Hematopoietic multipotent progenitor cell (in vitro differentiated cells): ENCODE data around the gene MDFIC. TPM values are rescaled to one million over a fixed set of nuclear protein-coding genes. Genes with fewer than 3 reads are reported as not detected.

Source experiments
- DNase-seq, 3 donors: peaks; one replicate each; pipeline ENCODE4 v3.0.0-alpha.2; 2011 to 2015; ENCODE audit warnings: low read depth in 2 of 3, low spot score in 2 of 3
- total RNA-seq: library from RNA; depleted of rRNA; stranded (reverse); fragments of >200 nt; gene quantifications from one replicate; pipeline ENCODE4 v1.2.3, GENCODE V29; 2012

Gene MDFIC
- total RNA-seq, 1 donor, result 9.4 TPM

DNA sequence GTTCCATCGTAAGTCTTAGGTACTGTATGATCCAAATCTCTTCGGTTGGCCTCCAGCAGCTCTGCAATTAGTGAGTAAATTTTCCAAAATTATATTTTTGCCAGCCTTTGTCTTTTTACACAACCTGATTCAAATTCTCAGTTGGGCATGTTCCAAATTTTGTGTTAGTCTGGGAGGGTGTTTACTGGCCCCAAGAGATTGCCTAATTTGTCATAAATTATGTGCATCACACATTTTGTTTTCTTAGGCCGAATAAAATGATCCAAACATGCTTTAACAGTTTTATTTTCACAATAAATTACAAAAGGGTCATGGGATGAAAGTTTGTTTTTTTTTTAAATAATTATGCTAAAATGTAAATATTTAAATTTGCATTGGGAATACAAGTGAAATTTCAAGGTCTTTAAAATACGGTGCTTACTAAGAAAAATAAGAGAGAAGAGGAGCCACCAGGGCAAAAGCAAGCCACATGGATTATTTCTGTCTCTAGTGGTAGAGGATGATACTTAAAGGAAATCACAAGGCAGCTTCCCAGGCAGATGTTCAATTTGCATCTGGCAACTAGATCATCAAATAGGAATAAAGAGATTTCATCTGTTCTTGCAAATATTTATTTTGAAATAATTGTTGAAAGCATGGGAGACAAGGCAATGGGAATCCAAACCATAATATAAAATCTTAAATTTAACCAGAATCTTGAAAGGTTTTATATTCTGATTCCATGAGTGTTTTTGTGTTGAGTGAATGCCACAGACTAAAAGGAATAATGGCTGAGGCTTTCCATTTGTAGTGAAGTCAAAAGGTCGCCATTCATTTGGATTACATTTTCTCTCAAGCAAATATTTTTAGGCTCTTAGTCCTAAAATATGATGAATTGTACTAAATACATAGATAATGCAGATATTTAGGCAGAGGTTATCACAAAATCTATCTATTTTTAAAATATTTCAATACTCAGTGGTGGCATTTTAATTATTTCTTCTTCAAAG lies 111.1 kb downstream of the MDFIC start:
- no peak for DNase-seq

DNA sequence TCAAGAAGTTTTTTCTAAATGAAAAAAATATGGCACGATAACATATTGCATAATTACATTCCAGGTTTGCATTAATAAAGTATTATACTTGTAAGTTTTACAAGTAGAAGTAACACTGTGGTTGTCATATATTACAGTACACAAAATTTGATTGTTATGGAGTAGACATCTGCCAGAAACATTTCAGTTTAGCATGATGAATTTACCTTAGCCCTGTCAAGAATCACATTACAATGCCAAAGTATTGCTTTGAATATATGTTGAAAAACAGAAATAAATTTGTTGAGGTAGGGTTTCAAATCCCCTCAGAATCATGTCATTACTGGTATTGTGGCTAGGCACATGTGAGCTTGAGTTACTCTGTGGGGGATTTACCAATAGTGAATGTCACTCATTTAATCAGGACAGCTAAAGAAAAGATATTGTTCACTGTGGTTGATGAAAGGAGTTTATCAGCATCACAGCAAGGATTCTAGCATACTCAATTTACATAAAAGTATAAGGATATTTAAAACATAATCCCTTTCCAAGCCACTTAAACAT lies 112.1 kb downstream of the MDFIC start:
- no peak for DNase-seq

DNA sequence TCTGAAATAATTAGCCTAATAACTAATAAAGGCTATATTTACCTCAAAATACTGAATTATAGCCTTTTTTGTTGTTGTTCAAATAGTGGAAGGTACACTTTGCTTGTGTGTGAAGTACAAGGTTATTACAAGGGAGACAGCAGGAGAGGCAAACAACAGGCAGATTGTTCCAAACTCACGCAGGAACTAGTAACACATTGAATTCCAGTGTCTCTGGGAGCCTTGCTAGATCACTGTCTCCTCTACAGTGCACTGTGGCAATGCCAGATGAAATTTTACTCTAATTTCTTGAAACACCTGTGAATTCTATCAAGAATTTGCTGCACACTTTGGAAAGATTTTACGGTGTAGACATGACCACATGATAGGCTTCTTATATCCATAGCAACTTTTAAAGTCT lies 112.6 kb downstream of the MDFIC start:
- DNase-seq, result no peak

DNA sequence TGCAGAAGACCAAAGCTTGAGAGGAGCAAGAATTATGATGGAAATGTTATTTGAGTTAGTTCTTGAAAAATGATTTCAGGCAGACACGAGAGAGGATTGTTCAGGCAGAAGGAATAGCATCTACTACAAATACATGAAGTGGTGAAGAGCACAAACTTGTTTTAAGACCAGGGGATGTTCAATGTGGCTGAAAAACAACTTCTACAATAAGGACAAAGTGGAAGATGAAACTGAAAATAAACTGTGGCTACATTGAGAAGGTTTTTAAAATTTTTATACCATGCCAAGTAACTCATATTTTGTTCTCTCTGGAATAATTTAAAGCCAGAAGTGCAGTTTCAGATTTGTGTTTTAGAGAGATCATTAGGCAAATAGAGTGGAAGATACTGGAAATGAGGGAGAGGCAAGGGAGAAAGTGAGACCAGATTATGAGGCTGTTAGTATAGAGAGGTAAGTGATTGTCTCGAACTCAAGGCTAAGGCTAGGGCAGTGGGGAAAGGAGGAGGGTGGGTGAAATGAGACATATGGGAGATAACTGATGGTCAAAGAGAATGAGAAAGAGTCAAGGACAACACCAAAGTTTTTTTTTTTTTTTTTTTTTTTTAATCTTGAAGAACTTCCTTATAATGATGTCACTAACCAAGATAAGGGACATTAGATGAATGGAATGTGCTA lies 115.4 kb downstream of the MDFIC start:
- DNase-seq, result no peak

DNA sequence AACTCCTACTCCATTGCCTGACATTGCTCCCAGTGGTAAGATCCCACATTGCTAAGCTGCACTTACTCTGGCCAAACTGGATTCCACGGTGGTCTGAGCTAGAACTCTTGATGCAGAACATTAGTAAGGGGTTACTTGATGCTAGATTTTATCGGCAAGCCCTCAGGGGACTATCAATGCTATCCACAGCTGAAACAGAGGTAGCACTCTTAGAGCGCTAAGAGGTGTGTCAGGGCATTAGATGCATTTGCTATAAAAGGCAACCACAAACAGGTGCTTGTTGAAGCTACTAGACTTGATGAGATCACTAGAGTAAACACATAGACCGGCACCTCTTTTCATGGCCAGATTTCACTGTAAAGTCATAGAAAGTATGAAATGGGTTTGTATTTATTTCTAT lies 116.3 kb downstream of the MDFIC start:
- no peak for DNase-seq

DNA sequence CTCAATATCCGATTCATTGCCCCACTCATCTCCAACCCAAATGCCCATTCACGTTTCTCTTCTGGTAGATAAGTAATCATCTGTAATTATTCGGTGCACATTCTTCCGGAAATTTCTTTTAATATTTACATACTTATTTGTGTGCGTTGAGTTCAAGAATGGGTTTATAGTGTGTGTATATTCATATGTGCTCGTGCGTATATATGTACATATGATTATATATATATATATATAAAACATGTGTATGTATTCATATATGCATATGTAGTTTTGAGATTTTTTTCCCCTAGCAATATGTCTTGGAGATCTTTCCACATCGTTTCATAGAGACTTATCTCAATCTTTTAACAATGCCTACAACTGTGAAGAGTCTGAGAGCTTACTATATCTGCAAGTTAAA lies 118.2 kb downstream of the MDFIC start:
- no peak for DNase-seq

DNA sequence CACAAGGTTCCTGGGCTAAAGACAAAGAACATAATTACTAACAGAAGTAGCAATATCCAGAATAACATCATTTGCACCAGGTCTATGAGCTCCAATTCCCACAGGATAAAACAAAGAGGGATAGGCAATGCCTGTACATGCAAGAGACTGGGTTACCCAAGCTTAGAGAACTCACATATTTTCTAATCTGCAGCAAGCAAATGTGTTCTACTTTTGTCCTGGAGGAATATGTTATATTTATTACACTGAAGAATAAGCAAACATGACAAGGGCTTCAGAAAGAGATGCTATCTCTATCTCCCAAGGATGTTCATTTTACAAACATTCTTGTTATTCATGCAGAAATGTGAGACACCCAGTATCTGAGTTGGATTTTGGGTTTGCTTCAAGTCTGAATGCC lies 118.6 kb downstream of the MDFIC start:
- DNase-seq, result no peak

DNA sequence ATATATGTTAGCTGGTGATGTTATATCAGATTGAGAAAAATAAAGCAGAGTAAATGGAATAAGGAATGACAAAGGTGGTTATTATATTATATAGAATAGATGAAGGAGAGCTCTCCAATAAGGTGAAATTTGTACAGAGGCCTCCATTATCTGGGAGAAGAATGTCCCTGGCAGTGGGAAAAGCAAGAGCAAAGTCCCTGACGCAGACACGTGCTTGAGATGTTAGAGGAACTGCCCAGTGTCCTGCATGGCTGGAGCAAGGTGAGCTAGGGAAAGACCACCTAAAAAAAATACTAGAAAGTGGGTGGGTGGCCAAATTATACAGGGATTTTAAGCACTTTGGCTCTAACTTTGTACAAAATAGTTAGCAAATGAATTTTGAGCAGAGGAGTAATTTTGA lies 120.7 kb downstream of the MDFIC start:
- DNase-seq, result no peak

DNA sequence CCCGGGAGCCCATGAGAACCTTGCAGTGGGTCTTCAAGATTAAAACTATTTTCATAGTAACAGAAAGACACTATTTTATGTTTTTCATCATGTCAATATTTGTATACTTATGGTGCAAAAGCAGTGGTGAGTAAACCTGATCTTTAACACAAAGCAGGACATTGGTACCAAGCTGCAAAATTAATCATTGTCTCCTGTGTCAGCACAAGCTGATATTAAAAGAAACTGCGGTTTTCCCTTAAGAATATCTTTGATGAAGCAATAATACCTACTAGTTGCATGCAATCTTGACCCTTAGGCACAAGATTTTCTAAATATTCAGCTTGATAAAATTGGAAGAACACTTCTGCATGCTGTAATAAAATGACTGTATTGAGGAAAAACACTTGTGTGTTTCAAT lies 121.7 kb downstream of the MDFIC start:
- DNase-seq, result no peak

DNA sequence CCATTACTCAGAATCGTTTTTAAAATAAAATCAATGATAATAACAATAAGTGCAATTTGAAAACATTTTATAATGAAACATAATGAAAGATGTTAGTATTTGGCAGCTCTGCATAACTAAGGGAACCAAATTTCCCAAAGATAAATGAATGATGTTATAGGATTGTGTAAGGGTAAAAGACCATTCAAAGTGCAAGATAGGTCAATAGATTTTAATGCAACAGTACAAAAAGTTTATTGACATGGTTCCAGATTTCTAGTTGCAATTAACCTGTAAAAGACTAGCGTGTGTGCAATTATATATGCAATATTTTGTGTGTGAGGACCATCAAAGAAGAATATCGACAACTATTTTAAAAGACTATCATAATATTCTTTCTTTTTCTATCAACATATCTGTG lies 122.3 kb downstream of the MDFIC start:
- no peak for DNase-seq

DNA sequence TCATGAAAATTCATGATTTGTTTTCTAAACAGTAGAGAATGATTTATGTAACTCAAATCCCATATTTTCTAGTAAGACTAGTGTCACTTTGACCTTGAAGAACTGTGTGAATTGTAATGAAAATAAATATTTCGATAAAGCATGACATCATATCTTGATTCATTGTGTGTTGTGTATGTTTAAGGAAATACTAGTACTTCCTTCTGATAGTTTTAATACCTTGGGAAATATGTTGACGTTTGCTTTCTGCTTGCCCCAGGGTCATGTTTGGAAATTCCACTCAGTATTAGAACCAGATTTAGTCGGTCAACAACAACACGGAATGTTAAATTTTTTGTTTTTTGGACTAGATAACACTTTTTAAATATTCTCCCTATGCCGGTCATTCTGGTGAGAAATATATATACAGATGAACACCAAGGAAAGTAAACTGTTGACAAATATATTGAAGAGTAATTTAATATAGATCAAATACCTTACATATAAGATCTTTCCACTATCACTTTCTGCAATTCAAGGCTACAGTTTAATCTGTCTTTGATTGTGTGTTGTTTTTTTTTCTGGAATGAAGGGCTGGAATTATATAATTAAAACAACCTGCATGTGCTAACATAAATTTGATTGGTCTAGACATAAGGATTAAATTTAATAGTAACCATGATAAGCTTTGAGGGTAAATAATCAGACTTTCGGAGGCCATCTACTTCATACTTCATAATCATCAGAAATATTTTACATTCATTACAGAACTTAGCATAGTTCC lies 126.2 kb downstream of the MDFIC start:
- DNase-seq, result no peak

DNA sequence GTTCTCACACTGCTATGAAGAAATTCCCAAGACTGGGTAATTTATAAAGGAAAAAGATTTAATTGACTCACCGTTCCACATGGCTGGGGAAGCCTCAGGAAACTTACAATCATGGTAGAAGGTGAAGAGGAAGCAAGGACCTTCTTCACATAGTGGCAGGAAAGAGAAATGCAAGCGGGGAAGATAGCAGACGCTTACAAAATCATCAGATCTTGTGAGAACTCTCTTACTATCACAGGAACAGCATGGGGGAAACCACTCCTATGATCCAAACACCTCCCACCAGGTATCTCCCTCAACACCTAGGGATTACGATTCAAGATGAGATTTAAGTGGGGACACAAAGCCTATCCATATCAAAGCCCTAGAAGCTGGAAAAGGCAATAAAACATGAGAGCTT lies 130.8 kb downstream of the MDFIC start:
- DNase-seq, result no peak

DNA sequence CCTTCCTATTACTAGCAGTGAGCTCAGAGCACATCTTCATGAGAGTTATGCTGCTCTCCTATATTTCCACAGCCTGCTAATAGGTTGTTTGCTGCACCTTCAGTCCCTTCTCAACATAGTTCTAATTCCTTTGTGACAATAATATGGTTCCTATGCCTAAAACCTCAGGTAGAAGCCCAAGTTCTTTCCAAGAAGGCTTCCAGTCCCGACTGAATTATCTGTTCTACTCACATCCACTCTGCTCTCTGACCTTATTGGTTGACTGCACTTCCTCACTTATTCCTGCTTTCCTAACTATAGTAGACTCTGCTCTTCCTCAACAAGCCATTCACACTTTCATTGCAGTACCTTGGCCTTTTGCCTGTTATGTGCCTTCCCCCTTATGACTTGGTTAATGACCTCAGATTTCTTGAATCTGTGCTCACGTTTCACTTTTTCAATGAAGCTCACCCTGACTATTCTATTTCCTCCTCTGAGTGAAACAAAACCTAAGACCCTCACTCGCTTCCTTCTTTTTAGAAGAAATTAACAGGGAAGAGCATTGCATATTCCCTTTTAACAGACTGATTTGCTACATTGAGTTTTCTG lies 132.7 kb downstream of the MDFIC start:
- DNase-seq, result no peak

DNA sequence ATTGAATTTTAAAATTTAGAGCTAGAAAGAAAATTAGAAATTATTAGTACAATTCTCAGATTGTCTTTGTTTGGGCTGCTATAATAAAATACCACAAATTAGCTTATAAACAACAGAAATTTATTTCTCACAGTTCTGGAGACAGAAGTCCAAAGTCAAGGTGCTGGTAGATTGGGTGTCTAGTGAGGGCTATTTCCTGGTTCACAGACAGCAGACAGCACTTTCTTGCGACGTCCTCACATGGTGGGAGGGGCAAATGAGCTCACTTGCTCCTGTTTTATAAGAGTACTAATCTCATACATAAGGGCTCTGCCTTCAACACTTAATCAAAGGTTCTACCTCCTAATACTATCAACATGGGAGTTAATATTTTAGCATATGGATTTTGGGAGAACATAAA lies 134.1 kb downstream of the MDFIC start:
- DNase-seq, result no peak

DNA sequence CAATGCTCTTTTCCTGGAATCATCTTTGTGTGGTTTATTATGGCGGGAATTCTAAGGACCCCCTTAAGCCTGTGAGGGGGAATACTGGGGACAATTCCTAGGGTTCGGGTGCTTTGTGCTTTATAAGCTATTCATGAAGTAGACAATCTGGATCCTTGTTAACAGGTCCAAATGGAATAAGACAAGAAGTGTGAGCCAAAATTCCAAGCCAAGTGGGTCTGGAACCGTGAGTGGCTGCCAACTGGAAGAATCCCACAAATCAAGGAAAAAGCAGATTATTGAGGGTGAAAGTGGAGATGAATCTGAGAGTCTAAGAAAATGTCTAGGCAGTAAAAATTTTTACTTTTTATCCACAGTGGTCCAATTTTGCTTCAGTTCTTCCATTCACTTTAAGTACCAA lies 136.8 kb downstream of the MDFIC start:
- DNase-seq, result no peak

DNA sequence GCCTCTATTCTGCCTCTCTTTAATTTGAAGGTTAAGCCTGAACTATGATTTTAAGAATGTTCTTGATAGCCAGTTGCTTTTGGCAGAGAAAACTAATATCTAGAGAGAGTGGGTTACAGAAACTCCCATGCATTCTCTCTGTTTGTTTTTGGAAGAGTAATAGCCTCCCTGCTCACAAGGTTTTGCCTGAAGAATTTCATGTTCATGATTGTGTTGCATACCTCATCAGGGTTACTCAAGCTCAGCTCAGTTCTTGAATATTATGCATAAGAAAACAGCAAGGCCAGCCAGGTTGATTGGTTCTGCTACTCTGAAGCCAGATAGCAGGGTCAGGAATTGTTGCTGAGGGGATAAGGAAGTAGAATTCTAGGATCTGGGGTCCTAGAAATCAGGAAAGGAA lies 137.4 kb downstream of the MDFIC start:
- DNase-seq, result no peak

DNA sequence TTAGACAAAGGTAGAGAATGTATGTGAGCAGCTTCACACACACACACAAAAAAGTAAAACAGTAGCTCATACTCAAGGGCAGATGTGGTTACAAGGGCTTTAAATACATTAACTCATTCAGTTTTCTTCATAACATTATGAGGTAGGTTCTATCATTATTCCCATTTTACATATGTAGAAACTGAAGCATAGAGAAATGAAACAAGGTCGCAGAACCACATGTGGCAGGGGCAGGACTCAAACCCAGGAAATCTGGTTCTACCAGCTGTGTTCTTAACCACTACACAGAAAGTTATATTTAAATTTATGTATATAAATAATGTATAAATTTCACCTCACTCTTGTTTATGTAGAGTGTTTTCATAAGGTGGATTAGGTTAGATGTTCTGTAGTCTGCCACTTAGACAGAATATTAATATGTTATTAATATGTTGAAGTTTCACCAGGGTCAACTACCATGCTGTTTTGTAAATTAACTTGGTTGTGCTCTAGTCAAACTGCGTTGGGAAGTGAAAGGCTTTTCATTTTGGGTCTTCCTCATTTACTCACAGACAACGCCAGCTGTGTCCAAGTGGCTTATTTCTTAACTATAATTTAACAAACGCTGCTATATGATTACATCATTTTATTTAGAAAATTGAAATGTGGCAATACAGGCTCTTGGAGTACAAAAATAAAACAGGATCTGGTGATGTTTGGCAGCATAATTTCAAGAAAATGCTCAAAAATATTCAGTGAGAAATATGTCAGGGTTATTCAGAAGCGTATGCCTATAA lies 138.4 kb downstream of the MDFIC start:
- no peak for DNase-seq

DNA sequence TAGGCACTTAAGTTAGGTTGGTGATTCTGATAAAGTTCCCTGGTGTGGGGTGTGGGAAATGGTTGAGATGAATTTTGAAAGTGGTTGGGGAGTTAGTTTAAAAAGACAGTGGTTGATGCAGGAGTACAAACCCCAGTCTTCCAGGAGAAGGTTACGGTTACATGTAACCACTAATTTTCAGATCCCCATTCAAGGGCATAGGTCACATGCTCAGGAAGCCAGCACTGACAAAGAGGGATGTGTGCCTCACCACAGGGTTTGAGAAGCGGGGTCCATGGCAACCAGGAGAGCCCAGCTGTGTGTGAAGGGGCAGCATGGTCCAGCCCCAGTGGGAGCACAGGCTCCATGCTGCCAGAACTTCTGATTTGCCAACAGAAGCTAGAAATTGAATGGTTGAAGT lies 144.2 kb downstream of the MDFIC start:
- no peak for DNase-seq

DNA sequence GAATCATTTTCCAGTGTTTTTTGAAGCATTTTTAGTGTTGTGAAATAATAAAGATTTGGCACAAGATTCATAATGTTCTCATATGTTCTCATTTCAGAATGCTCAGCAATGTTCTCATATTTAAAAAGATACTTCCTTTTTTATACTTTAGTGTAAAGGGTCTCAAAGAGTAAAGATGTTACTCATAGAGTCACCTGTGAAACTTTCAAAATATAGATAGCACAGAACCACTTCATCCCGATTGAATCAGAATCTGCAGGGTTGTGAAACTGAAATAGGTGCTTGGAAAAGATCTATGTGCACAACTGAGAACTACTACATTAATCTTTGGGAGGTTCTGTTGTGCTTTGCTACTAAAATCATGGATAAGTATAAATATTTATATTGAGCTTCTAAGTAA lies 144.7 kb downstream of the MDFIC start:
- no peak for DNase-seq

DNA sequence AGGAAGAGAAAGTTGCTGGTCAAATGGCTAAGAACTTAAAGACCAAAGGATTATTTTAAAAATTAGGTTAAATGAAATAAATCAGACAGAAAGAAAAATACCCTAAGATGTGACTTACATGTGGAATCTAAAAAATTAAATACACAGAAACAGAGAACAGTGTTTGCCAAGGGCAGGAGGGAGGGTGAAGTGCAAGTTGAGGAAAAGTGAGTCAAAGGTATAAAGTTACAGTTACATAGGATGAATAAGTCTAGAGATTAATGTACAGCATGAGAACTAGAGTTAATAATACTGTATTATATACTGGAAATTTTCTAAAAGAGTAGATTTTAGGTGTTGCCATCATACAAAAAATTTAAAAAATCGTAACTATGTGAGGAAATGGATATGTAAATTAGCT lies 146.3 kb downstream of the MDFIC start:
- no peak for DNase-seq
